A673 (cell line): ENCODE measurements around the gene SNX7. TPM values are rescaled to one million over a fixed set of nuclear protein-coding genes. Genes with fewer than 3 reads are reported as not detected.

ENCODE experiments used
- BruUV-seq: library from RNA; stranded (reverse); fragments of 400-500 nt; replicated peaks from 2 replicates; lab custom pipeline; 2021; lab: Mats Ljungman, UMichigan
- CTCF ChIA-PET: fragments of 300-600 bp; sonication (Branson Sonifier 250); formaldehyde crosslinking; loops from one replicate; lab custom pipeline; 2022; ENCODE audit warnings: antibody characterized with exemption; lab: Charles Lee
- POLR2A ChIA-PET: fragments of 300-600 bp; sonication (Branson Sonifier 250); formaldehyde crosslinking; loops from one replicate; lab custom pipeline; 2022; ENCODE audit warnings: antibody characterized with exemption; ENCODE audit not compliant: low non-redundant PET; lab: Charles Lee
- DNase-seq: peaks from one replicate; pipeline ENCODE4 v3.0.0-alpha.2; 2015; ENCODE audit warnings: low spot score
- H3K27ac ChIP-seq: fragments of 200-600 bp; sonication (generic); 2 replicates; pipeline ENCODE4 v1.5.1; 2016; ENCODE audit warnings: mixed run types, low read depth, mild to moderate bottlenecking, mixed read lengths, antibody characterized with exemption, low read length; ENCODE audit not compliant: poor library complexity, severe bottlenecking
- H3K27me3 ChIP-seq: fragments of 200-600 bp; sonication (generic); replicated peaks from 2 replicates; pipeline ENCODE4 v1.6.1; 2017; ENCODE audit warnings: mixed run types, low read depth, mild to moderate bottlenecking, mixed read lengths, antibody characterized with exemption, low read length; ENCODE audit not compliant: insufficient read depth, poor library complexity
- H3K36me3 ChIP-seq: fragments of 200-600 bp; sonication (generic); 2 replicates; pipeline ENCODE4 v1.6.1; 2016; ENCODE audit warnings: mixed run types, mild to moderate bottlenecking, mixed read lengths, antibody characterized with exemption, low read length; ENCODE audit not compliant: insufficient read depth, poor library complexity, severe bottlenecking
- H3K4me1 ChIP-seq: fragments of 200-600 bp; sonication (generic); 2 replicates; pipeline ENCODE4 v1.6.1; 2017; ENCODE audit warnings: mixed run types, mild to moderate bottlenecking, mixed read lengths, antibody characterized with exemption, low read length; ENCODE audit not compliant: insufficient read depth, poor library complexity, severe bottlenecking
- H3K4me3 ChIP-seq: fragments of 200-600 bp; sonication (generic); 2 replicates; pipeline ENCODE4 v1.5.1; 2016; ENCODE audit warnings: low read depth, mixed run types, mild to moderate bottlenecking, mixed read lengths, low read length; ENCODE audit not compliant: poor library complexity, severe bottlenecking
- H3K9me3 ChIP-seq: fragments of 200-600 bp; sonication (generic); 2 replicates; pipeline ENCODE4 v1.6.1; 2016; ENCODE audit warnings: mixed run types, low read depth, mild to moderate bottlenecking, mixed read lengths, antibody characterized with exemption, low read length; ENCODE audit not compliant: poor library complexity, severe bottlenecking
- CTCF ChIP-seq: fragments of 300-800, 200-600 bp; sonication (generic); conservative IDR thresholded peaks from 2 replicates; pipeline ENCODE4 v1.5.1; 2017; ENCODE audit warnings: low read depth, mild to moderate bottlenecking, antibody characterized with exemption, low read length, moderate library complexity, mixed read lengths
- EZH2 ChIP-seq: fragments of 200-600 bp; sonication (generic); IDR thresholded peaks from 2 replicates; pipeline ENCODE4 v1.6.1; 2017; ENCODE audit warnings: borderline replicate concordance, low read depth, mild to moderate bottlenecking, mixed read lengths, antibody characterized with exemption, low read length; ENCODE audit not compliant: poor library complexity, severe bottlenecking
- intact Hi-C: fragments of 100-400 bp; cut with micrococcal nuclease; formaldehyde crosslinking; loops from one replicate; pipeline ENCODE4 v1.10.0; 2022; ENCODE audit not compliant: unreplicated experiment
- total RNA-seq: library from RNA; stranded (reverse); gene quantifications from 2 replicates; pipeline ENCODE4 v1.2.3, GENCODE V29; 2021

The SNX7 gene
- total RNA-seq, 1 experiment from 2014 or later = 4.4 TPM

GRCh38 chr1:98741164-98741563, 79.6 kb downstream of the SNX7 start:
- Histone ChIP-seq H3K27me3 (no peaks in the 10 kb centered on the region), H3K36me3 (no peaks in the 10 kb centered on the region), H3K4me3 (no peak overlapping the region), H3K9me3 (no peaks in the 10 kb centered on the region), H3K4me1 (no peaks in the 10 kb centered on the region), H3K27ac (no peak overlapping the region)
- ChIA-PET POLR2A (no interaction called here), CTCF (no interaction called here)
- BruUV-seq = no TSS peak
- intact Hi-C loops = no loop called here
- no peak for DNase-seq
- TF ChIP-seq EZH2 (no peak), CTCF (no peak)

DNA sequence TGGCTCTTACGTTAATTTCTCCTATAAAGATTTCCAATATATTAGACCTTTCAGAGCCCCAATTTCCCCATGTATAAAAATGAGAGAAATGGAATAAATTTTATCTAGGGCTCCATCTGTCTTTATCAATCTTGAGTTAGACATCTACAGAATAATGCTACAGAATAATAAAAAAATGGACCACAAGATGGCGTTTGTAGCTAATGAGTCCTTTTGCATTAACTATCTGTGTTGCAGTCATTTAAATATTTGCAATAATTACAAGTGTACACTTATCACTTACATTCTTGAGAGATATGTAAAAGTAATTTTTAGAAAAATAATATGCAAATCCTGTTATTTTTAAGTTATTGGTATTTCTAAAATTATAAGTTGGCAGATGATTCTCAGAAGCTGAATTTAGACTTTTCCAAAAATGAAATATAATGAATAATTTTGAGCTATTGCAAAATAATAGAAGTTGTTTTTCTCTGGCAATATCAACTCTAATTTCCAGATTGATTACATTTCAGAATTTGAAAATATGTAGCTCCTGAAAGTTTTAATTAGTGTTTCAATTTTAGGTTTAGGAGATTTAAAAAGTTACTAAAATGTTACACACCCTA, 87.7 kb downstream of the SNX7 start:
- peak; percentile 39 for DNase-seq
- POLR2A ChIA-PET = no interaction called here
- Histone ChIP-seq H3K9me3 (no peaks in the 10 kb centered on the region), H3K27ac (no peak overlapping the region), H3K4me3 (no peak overlapping the region), H3K36me3 (no peaks in the 10 kb centered on the region), H3K27me3 (no peaks in the 10 kb centered on the region), H3K4me1 (no peaks in the 10 kb centered on the region)
- CTCF ChIA-PET = no interaction called here
- intact Hi-C loops = no loop called here
- TF ChIP-seq CTCF (peak; percentile 64), EZH2 (no peak)
- BruUV-seq = no TSS peak

DNA sequence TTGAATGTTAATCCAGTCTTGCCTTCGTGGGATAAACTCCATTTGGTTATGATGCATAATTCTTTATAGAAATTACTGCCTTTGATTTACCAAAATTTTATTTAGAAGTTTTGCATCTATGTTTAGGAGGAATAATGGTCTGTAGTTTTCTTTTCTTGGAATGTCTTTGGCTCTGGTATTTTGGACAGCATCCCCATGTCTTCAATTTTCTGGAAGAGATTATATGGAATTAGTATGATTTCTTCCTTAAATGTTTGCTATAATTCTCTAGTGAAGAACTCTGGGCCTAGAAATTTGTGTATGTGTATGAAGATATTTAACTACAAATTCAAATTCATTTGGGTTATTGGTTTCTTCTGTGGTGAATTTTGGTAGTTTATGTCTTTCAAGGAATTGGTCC, 92.7 kb downstream of the SNX7 start:
- H3K27ac ChIP-seq = no peak overlapping the region
- no peaks in the 10 kb centered on the region for H3K9me3 ChIP-seq
- CTCF ChIA-PET = no interaction called here
- H3K4me1 ChIP-seq = no peaks in the 10 kb centered on the region
- no peaks in the 10 kb centered on the region for H3K36me3 ChIP-seq
- TF ChIP-seq CTCF (no peak), EZH2 (no peak)
- no peak overlapping the region for H3K4me3 ChIP-seq
- no peak for DNase-seq
- intact Hi-C loops = loop anchor here (5.0 to 10.0 kb wide), 2 partner anchors 738 to 951 kb away; no protein-coding TSS in a partner anchor
- no TSS peak for BruUV-seq
- no peaks in the 10 kb centered on the region for H3K27me3 ChIP-seq
- POLR2A ChIA-PET = no interaction called here
